ENCODE measurements around the gene MMD2.

DNA sequence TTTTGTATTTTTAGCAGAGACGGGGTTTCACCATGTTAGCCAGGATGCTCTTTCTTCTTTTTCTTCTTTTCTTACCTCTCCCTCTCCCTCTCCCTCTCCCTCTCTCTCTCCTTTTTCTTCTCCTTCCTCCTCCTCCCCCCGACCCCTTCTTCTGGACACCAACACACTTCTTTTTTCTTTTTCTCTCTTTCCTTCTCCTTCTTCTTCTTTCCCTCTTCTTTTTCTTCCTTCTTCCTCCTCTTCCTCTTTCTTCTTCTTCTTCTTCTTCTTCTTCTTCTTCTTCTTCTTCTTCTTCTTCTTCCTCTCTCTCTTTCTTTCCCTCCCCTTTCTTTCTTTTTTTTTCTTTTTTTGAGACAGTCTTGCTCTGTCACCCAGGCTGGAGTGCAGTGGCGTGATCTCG, 14.0 kb downstream of the MMD2 start:
- no peak for TF ChIP-seq EZH2 (IDR thresholded peaks at IDR 0.05; ENCODE audit: low read depth, unreplicated experiment)
- TF ChIP-seq POLR2AphosphoS5 (IDR thresholded peaks at IDR 0.05; ENCODE audit: low read depth), result no peak
- no peak for TF ChIP-seq REST (IDR thresholded peaks at IDR 0.05; ENCODE audit: unreplicated experiment)
- no peak for TF ChIP-seq CTCF (conservative IDR thresholded peaks at IDR 0.05; ENCODE audit: low read depth in 2 of 2)
- TF ChIP-seq JUNB (IDR thresholded peaks at IDR 0.05; ENCODE audit: unreplicated experiment), result no peak
- TF ChIP-seq NANOG (IDR thresholded peaks at IDR 0.05; ENCODE audit: borderline replicate concordance), result no peak
- no peak for TF ChIP-seq EZH2phosphoT487 (IDR thresholded peaks at IDR 0.05; ENCODE audit: unreplicated experiment)
- no peak for TF ChIP-seq STAT1 (IDR thresholded peaks at IDR 0.05; ENCODE audit: unreplicated experiment)

Measured in GM23338 (cell line).